T-helper 2 cell treated with Interferon-gamma antibody and Interleukin-4, amounts not matched to agents 5 μg/mL and 100 μg/mL, for 36 hours (primary cell): Measurements from ENCODE around the gene EPHA1.
A peak's percentile ranks its signal among the peaks of the same experiment; 100 is the strongest.
"Not testable (repeated sequence)": the region's sequence is repeated elsewhere in the genome, so short reads cannot be mapped to it uniquely, and the experiment has no call there.

ENCODE experiments used
- DNase-seq: peaks from one replicate; pipeline ENCODE4 v3.0.0; 2021; ENCODE audit warnings: low spot score
- H3K27ac Mint-ChIP-seq: one replicate; pipeline ENCODE4 v1.8.0; 2021; ENCODE audit warnings: mild to moderate bottlenecking, mixed read lengths
- H3K27me3 Mint-ChIP-seq: one replicate; pipeline ENCODE4 v1.8.0; 2021; ENCODE audit warnings: low read depth, mixed read lengths
- H3K36me3 Mint-ChIP-seq: one replicate; pipeline ENCODE4 v1.8.0; 2021; ENCODE audit warnings: low read depth, mixed read lengths
- H3K4me1 Mint-ChIP-seq: one replicate; pipeline ENCODE4 v1.8.0; 2021; ENCODE audit warnings: low read depth, mixed read lengths
- H3K4me3 Mint-ChIP-seq: one replicate; pipeline ENCODE4 v1.8.0; 2022; ENCODE audit warnings: mild to moderate bottlenecking, moderate library complexity, mixed read lengths
- H3K9me3 Mint-ChIP-seq: one replicate; pipeline ENCODE4 v1.8.0; 2021; ENCODE audit warnings: mixed read lengths

The EPHA1 gene

DNA sequence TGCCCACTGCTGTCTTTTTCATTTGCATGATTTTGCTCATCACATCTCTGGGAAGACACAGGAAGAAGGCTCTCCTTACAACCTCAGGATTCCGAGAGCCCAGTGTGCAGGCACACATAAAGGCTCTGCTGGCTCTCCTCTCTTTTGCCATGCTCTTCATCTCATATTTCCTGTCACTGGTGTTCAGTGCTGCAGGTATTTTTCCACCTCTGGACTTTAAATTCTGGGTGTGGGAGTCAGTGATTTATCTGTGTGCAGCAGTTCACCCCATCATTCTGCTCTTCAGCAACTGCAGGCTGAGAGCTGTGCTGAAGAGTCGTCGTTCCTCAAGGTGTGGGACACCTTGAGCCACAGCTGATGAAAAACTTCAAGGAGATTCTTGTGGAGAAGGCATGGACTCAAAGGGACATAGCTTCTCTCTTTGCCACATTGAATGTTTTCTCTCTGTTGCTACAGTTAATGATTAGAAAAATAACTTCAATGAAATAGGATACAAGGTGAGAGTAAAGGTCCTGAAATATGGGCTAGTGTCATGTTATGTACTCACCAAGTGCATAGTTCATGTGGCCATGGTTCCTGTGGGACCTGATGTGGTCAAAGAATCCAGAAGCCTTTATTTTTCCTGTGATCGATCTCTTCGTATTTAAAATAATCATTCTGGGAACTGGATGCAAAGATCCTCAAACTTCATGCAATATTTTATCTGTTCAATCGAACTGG, 35.6 kb upstream of the EPHA1 start:
- no peak for DNase-seq
- Mint-ChIP-seq H3K4me3 (no peak overlapping the region), H3K4me1 (no peaks in the 10 kb centered on the region), H3K27ac (no peak overlapping the region), H3K36me3 (no peaks in the 10 kb centered on the region), H3K9me3 (no peaks in the 10 kb centered on the region), H3K27me3 (peaks cover 4% of the 10 kb centered on the region)

DNA sequence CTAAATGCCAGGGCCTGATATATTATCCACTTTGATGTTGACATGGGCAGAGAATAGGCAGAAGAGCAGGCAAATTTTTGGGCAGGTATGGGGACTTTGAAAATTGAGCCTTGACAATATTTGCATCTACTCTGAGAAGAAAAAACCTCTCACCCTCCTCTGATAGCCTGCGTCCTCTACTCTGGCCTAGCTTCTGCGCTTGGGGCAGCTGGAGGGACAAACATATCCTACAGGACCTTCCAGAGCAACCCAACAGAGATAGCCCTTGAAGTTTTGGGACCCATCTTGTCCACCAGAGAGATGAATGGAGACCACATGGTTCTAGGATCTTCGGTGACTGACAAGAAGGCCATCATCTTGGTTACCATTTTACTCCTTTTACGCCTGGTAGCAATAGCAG, 34.5 kb upstream of the EPHA1 start, which contains the start of gene TAS2R60:
TAS2R60 (plus strand) TSS at position 301 of the 400 bp plus-strand sequence; CDS start at position 301, 0 bp downstream.
- Mint-ChIP-seq H3K36me3 (no peaks in the 10 kb centered on the region), H3K27ac (no peak within 1 kb of the TSS), H3K9me3 (no peaks in the 10 kb centered on the region), H3K4me3 (no peak within 1 kb of the TSS), H3K27me3 (peaks cover 4% of the 10 kb centered on the region), H3K4me1 (no peaks in the 10 kb centered on the region)
- no peak for DNase-seq

DNA sequence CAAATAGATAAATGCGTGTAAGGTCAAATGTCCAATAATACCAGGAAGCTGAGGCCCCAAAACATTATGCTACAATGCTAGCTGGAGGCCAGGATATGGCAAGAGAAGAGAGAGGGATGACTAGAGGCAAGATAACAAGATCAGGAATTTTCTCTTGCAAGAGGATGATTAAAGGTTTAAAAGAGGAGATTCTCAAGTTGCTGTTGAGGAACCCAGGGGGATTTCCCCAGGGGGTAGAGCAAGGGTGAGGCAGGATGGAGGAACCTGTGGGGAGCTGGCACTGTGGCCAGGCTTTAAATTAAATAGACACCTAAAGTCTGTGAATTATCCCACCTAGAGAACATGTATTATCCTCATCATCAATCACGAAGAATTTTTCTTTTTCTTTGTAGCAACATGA, 31.2 kb upstream of the EPHA1 start:
- Mint-ChIP-seq H3K36me3 (no peaks in the 10 kb centered on the region), H3K27ac (no peak overlapping the region), H3K4me1 (peaks cover 10% of the 10 kb centered on the region), H3K4me3 (no peak overlapping the region), H3K27me3 (peaks cover 4% of the 10 kb centered on the region), H3K9me3 (no peaks in the 10 kb centered on the region)
- DNase-seq: no peak

DNA sequence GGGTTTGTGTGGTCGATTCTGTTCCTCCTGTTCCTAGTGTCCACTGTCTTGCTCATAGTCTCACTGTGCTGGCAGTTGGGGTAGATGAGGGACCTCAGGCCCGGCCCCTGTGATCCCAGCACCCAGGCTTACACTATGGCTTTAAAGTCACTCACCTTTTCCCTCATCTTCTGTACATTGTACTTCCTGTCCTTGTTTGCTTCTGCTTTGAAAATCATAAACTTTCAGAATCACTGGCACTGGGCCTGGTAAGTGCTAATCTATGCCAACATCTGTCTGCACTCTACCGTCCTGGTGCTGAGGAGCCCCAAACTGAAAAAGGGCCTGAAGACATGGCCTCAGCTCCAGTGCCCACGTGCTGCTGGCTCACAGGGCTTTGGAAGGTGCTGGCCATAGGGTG, 28.9 kb upstream of the EPHA1 start:
- Mint-ChIP-seq H3K27ac (peak overlapping the region; percentile 61), H3K4me1 (peaks cover 10% of the 10 kb centered on the region), H3K4me3 (no peak overlapping the region), H3K36me3 (no peaks in the 10 kb centered on the region), H3K9me3 (no peaks in the 10 kb centered on the region), H3K27me3 (peaks cover 4% of the 10 kb centered on the region)
- DNase-seq: no peak

- DNase-seq: no peak
- Mint-ChIP-seq H3K9me3 (no peaks in the 10 kb centered on the region), H3K36me3 (no peaks in the 10 kb centered on the region), H3K27ac (no peak overlapping the region), H3K4me1 (peaks cover 10% of the 10 kb centered on the region), H3K4me3 (no peak overlapping the region), H3K27me3 (peaks cover 4% of the 10 kb centered on the region)
Observed at GRCh38 chr7:143436325-143436946, 27.8 kb upstream of the EPHA1 start.

DNA sequence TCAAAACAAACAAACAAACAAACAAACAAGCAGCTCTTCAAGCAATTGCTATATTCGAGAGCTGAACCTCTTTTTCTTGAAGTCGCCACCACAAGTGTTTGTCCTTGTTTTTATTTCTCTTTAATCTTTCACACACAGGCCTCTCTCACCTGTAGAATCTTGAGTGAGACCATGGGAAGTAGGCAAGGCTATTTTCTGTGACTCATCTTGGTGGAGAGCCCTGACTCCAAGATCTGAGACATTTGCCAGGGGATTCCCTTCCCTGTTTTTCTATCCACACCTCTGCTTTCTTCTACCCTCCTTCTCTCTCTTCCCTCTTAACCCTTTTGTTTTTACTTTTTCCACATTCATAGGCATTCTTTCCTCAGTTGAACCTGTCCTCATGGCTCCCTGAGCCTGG, 26.6 kb upstream of the EPHA1 start:
- Mint-ChIP-seq H3K36me3 (no peaks in the 10 kb centered on the region), H3K4me1 (peaks cover 10% of the 10 kb centered on the region), H3K27ac (no peak overlapping the region), H3K9me3 (no peaks in the 10 kb centered on the region), H3K27me3 (peaks cover 4% of the 10 kb centered on the region), H3K4me3 (no peak overlapping the region)
- DNase-seq: no peak

DNA sequence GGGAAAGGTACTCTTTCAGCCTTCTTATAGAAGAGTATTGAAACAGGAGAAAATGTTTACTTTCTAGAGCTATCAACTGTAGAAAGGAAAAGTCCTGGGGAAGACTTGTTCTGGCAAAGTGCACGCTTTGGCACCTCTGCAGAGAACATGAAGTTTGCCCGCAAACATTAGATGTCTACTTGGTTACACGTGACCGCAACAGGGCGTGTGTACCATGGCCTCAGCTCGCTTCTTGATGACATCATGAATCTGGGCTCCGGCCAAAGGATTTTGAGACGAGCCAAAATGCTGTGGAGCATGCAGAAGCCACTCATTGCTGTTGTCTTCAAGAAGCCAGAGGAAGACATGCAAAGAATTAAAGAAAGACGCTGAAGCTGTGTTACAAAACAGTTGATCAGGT, 26.0 kb upstream of the EPHA1 start:
- H3K4me3 Mint-ChIP-seq: no peak overlapping the region
- H3K4me1 Mint-ChIP-seq: peaks cover 10% of the 10 kb centered on the region
- no peaks in the 10 kb centered on the region for H3K36me3 Mint-ChIP-seq
- DNase-seq: no peak
- no peaks in the 10 kb centered on the region for H3K9me3 Mint-ChIP-seq
- H3K27me3 Mint-ChIP-seq: peaks cover 4% of the 10 kb centered on the region
- H3K27ac Mint-ChIP-seq: no peak overlapping the region

DNA sequence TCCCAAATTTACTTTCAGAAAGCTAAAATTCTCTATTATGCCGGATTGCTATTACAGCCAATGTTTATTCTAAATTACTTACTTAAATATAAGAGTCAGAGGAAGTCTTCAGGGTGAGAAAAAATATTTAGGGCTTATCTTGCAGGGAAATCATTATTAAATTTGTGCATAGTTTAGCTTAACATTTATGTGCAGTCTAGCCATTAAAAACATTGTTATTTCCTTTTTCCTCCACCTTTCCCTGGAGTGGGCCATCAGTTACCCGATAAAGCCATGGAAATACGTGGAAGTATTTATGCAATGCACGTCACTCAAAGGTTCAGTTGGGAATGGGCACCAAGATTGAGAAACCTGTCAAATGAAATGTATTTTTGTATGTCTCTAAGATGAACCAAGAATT, 25.1 kb upstream of the EPHA1 start:
- Mint-ChIP-seq H3K27ac (no peak overlapping the region), H3K4me3 (no peak overlapping the region), H3K9me3 (no peaks in the 10 kb centered on the region), H3K36me3 (no peaks in the 10 kb centered on the region), H3K4me1 (peaks cover 10% of the 10 kb centered on the region), H3K27me3 (peaks cover 4% of the 10 kb centered on the region)
- no peak for DNase-seq

DNA sequence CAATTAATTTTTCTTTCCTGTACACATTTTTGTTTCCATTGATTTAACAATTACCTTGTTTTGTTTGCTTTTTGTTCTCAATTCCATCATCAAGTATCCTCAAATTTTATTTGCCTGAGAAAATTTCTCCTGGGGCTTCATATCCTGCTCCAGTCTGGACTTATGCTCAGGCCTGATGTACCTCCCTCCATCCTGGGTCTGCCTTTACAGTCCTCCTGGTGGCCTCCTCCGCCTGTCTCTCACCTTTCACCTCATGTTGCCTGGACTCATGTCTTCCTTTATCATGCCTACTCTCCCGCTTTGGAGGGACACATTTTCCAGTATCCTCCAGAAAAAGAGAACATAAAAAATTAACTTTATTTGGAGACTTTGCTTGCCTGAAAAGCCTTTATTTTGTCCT, 22.5 kb upstream of the EPHA1 start:
- no peaks in the 10 kb centered on the region for H3K9me3 Mint-ChIP-seq
- H3K27ac Mint-ChIP-seq: no peak overlapping the region
- peaks cover 5% of the 10 kb centered on the region for H3K4me1 Mint-ChIP-seq
- no peaks in the 10 kb centered on the region for H3K36me3 Mint-ChIP-seq
- no peak overlapping the region for H3K4me3 Mint-ChIP-seq
- peaks cover 4% of the 10 kb centered on the region for H3K27me3 Mint-ChIP-seq
- no peak for DNase-seq

GRCh38 chr7:143429770-143430698, 21.4 kb upstream of the EPHA1 start:
- Mint-ChIP-seq H3K27ac (no peak overlapping the region), H3K9me3 (no peaks in the 10 kb centered on the region), H3K4me3 (no peak overlapping the region), H3K36me3 (no peaks in the 10 kb centered on the region), H3K27me3 (peaks cover 4% of the 10 kb centered on the region), H3K4me1 (peaks cover 5% of the 10 kb centered on the region)
- no peak for DNase-seq

GRCh38 chr7:143426479-143427142, 18.0 kb upstream of the EPHA1 start:
- no peaks in the 10 kb centered on the region for H3K9me3 Mint-ChIP-seq
- H3K4me3 Mint-ChIP-seq: no peak overlapping the region
- no peak overlapping the region for H3K27ac Mint-ChIP-seq
- no peak for DNase-seq
- H3K27me3 Mint-ChIP-seq: no peaks in the 10 kb centered on the region
- peaks cover 5% of the 10 kb centered on the region for H3K4me1 Mint-ChIP-seq
- H3K36me3 Mint-ChIP-seq: no peaks in the 10 kb centered on the region

DNA sequence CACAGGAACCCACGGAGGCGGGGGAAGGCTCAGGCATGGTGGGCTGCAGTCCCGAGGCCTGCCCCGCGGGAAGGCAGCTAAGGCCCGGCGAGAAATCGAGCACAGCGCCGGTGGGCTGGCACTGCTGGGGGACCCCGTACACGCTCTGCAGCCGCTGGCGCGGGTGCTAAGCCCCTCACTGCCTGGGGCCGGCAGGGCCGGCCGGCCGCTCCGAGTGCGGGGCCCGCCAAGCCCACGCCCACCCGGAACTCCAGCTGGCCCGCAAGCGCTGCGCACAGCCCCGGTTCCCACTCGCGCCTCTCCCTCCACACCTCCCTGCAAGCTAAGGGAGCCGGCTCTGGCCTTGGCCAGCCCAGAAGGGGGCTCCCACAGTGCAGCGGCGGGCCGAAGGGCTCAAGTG, 15.8 kb upstream of the EPHA1 start:
- not testable (repeated sequence) for H3K27me3 Mint-ChIP-seq, H3K4me3 Mint-ChIP-seq, H3K4me1 Mint-ChIP-seq, H3K27ac Mint-ChIP-seq, DNase-seq, H3K9me3 Mint-ChIP-seq, H3K36me3 Mint-ChIP-seq

DNA sequence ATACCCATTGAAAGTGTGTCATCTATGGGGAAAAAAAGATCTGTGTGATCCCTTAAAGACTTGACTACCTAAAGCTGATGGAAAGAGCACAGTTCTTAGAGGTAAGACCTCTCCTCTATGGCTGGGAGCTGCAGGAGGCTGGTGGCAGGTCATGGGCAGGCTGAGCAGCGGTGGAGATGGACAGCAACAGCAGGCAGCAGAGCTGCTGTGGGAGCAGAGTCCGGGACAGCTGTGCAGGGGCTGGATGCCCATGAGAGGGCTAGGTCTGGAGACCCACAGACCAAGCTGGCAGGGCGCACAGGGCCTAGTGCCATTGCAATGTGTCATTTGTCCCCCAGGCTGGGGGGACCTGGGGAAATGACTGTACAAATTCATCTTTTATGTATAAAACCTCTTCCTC, 13.4 kb upstream of the EPHA1 start:
- H3K4me3 Mint-ChIP-seq: no peak overlapping the region
- H3K27me3 Mint-ChIP-seq: peaks cover 17% of the 10 kb centered on the region
- H3K27ac Mint-ChIP-seq: no peak overlapping the region
- H3K36me3 Mint-ChIP-seq: no peaks in the 10 kb centered on the region
- H3K4me1 Mint-ChIP-seq: peaks cover 5% of the 10 kb centered on the region
- H3K9me3 Mint-ChIP-seq: no peaks in the 10 kb centered on the region
- DNase-seq: no peak

- H3K9me3 Mint-ChIP-seq, H3K36me3 Mint-ChIP-seq, H3K4me1 Mint-ChIP-seq, H3K27ac Mint-ChIP-seq, H3K4me3 Mint-ChIP-seq, DNase-seq: not testable (repeated sequence)
- peaks cover 17% of the 10 kb centered on the region for H3K27me3 Mint-ChIP-seq
Observed at GRCh38 chr7:143420624-143421023, 12.0 kb upstream of the EPHA1 start.
